ENCODE measurements around the gene APEX1.
"Not testable (repeated sequence)": the region's sequence is repeated elsewhere in the genome, so short reads cannot be mapped to it uniquely, and the experiment has no call there.

The APEX1 gene

DNA sequence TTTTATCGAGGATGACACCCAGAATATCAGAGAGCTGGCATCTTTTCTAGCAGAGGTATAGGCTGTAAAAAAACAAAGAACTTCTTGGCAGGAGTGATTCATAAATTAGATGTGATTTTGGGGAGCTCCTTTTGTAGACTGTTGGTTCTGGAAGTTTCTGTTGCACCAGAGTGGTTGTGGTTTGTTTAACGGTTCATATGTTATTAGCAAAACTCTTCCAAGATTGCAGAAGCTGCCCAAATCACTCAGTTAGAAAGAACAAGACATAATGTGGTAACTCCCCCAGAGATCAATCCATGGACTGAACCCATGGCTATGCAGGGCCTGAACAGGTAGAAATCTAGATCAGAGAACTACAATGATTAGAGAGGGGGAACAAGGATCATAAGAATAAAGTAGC is 43.6 kb downstream of the APEX1 start:
- Histone ChIP-seq H3K27ac (ENCODE audit: low read depth, low read length) (peak overlapping the region; percentile 74; the same call in 1 of the 2 replicates), H3K9me3 (ENCODE audit: control insufficient read depth, insufficient read depth, low read depth, low read length) (peaks cover 7% of the 10 kb centered on the region; the same call in 1 of the 2 replicates), H3K27me3 (ENCODE audit: control insufficient read depth, insufficient read depth, low read length) (no peaks in the 10 kb centered on the region), H3K9ac (ENCODE audit: low read length) (peak overlapping the region; percentile 49), H3K36me3 (ENCODE audit: control insufficient read depth, insufficient read depth, low read length) (no peaks in the 10 kb centered on the region), H3K4me3 (ENCODE audit: low read depth, low read length) (no peak overlapping the region), H3K4me1 (ENCODE audit: control insufficient read depth, insufficient read depth, low read length) (peaks cover 45% of the 10 kb centered on the region)

DNA sequence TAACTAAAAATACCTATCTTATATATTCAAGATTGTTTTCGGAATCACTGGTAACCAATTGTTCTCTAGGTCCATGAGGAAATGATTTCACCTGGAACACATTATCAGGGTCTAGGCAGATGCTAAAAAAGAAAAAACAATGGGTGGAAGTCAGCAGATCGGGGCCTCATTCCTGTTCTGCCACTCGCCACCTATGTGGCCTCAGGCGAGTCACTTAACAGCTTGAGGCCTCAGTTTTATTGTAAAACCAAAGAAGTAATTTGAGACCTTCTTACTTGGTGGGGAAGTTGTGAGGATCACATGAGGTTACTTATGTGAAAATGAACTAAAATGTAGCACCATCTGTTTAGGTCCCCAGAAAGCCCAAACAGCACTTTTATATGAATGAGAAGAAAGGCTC is 44.1 kb downstream of the APEX1 start:
- H3K9me3 ChIP-seq (ENCODE audit: control insufficient read depth, insufficient read depth, low read depth, low read length) = peaks cover 8% of the 10 kb centered on the region; the same call in 1 of the 2 replicates
- peaks cover 42% of the 10 kb centered on the region for H3K4me1 ChIP-seq (ENCODE audit: control insufficient read depth, insufficient read depth, low read length)
- H3K9ac ChIP-seq (ENCODE audit: low read length) = peak overlapping the region; percentile 49
- H3K27me3 ChIP-seq (ENCODE audit: control insufficient read depth, insufficient read depth, low read length) = no peaks in the 10 kb centered on the region
- peak overlapping the region; percentile 74; the same call in 1 of the 2 replicates for H3K27ac ChIP-seq (ENCODE audit: low read depth, low read length)
- no peak overlapping the region for H3K4me3 ChIP-seq (ENCODE audit: low read depth, low read length)
- H3K36me3 ChIP-seq (ENCODE audit: control insufficient read depth, insufficient read depth, low read length) = no peaks in the 10 kb centered on the region

DNA sequence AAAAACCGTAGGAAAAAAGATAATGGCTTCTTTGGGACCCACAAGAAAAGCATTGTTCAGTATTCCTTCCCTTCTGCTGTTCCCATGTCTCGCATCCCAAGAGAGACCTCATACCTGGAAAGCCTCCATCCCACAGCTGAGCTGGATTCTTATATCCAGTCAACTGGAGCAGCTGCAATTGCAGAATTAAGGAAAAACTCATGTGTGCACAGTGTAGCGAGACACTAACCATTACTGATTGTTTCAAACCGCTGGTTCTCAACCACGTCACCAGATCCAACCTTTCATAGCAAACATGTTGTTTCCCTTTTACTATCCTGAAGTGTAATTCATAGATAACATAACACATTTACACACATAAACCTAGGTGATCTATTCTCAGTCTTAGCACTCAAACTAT is 44.9 kb downstream of the APEX1 start:
- H3K27me3 ChIP-seq (ENCODE audit: control insufficient read depth, insufficient read depth, low read length) = no peaks in the 10 kb centered on the region
- peaks cover 11% of the 10 kb centered on the region for H3K9me3 ChIP-seq (ENCODE audit: control insufficient read depth, insufficient read depth, low read depth, low read length)
- H3K4me3 ChIP-seq (ENCODE audit: low read depth, low read length) = no peak overlapping the region; the same call in 1 of the 2 replicates
- H3K27ac ChIP-seq (ENCODE audit: low read depth, low read length) = peak overlapping the region; percentile 35; the same call in 1 of the 2 replicates
- H3K9ac ChIP-seq (ENCODE audit: low read length) = no peak overlapping the region
- no peaks in the 10 kb centered on the region for H3K36me3 ChIP-seq (ENCODE audit: control insufficient read depth, insufficient read depth, low read length)
- H3K4me1 ChIP-seq (ENCODE audit: control insufficient read depth, insufficient read depth, low read length) = peaks cover 39% of the 10 kb centered on the region

DNA sequence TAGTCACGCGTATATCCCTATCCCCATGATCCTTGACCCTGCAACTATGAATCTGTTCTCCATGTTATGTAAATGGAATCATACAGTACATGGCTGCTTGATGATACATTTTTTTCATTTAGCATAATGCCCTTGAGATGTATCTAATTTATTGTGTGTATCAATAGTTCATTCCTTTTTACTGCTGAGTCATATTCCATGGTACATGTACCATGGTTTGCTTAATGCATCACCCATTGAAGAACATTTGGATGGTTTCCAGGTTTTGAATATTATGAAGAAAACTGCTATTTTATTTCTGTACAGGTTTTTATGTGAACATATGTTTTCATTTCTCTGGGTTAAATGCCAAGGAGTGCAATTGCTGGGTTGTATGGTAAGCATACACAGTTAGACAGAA is 46.3 kb downstream of the APEX1 start:
- no peaks in the 10 kb centered on the region for H3K27me3 ChIP-seq (ENCODE audit: control insufficient read depth, insufficient read depth, low read length)
- no peaks in the 10 kb centered on the region for H3K36me3 ChIP-seq (ENCODE audit: control insufficient read depth, insufficient read depth, low read length)
- no peak overlapping the region for H3K4me3 ChIP-seq (ENCODE audit: low read depth, low read length)
- peaks cover 26% of the 10 kb centered on the region for H3K4me1 ChIP-seq (ENCODE audit: control insufficient read depth, insufficient read depth, low read length)
- no peak overlapping the region for H3K9ac ChIP-seq (ENCODE audit: low read length)
- H3K27ac ChIP-seq (ENCODE audit: low read depth, low read length) = no peak overlapping the region
- H3K9me3 ChIP-seq (ENCODE audit: control insufficient read depth, insufficient read depth, low read depth, low read length) = peaks cover 12% of the 10 kb centered on the region

DNA sequence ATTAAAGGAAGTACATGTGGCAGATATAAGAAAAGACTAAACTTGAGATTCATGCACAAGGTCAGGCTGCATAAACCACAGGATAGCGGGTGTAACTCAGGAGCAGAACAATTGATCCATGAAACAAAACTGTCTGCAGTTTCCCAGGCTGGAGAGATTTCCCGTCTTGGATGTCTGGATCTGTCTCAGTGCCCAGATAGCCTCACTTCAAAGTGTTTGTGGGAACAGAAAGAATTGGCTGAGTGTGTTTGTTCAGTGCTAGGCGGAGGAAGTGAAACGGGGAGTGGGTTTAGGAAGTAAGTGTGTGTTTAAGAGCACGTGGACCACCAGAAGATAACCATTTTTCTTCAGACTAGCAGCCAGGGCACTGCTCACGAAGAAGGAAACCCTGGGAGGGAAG is 48.9 kb downstream of the APEX1 start:
- H3K4me3 ChIP-seq (ENCODE audit: low read depth, low read length) = no peak overlapping the region
- no peak overlapping the region for H3K9ac ChIP-seq (ENCODE audit: low read length)
- H3K4me1 ChIP-seq (ENCODE audit: control insufficient read depth, insufficient read depth, low read length) = peaks cover 14% of the 10 kb centered on the region
- peaks cover 14% of the 10 kb centered on the region for H3K9me3 ChIP-seq (ENCODE audit: control insufficient read depth, insufficient read depth, low read depth, low read length)
- H3K27me3 ChIP-seq (ENCODE audit: control insufficient read depth, insufficient read depth, low read length) = no peaks in the 10 kb centered on the region
- no peak overlapping the region for H3K27ac ChIP-seq (ENCODE audit: low read depth, low read length)
- no peaks in the 10 kb centered on the region for H3K36me3 ChIP-seq (ENCODE audit: control insufficient read depth, insufficient read depth, low read length)

DNA sequence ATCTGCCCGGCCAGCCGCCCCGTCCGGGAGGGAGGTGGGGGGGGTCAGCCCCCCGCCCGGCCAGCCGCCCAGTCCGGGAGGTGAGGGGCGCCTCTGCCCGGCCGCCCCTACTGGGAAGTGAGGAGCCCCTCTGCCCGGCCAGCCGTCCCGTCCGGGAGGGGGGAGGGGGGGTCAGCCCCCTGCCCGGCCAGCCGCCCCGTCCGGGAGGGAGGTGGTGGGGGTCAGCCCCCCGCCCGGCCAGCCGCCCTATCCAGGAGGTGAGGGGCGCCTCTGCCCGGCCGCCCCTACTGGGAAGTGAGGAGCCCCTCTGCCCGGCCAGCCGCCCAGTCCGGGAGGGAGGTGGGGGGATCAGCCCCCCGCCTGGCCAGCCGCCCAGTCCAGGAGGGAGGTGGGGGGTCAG is 51.2 kb downstream of the APEX1 start:
- H3K36me3 ChIP-seq (ENCODE audit: control insufficient read depth, insufficient read depth, low read length); H3K4me1 ChIP-seq (ENCODE audit: control insufficient read depth, insufficient read depth, low read length); H3K9ac ChIP-seq (ENCODE audit: low read length); H3K27me3 ChIP-seq (ENCODE audit: control insufficient read depth, insufficient read depth, low read length); H3K4me3 ChIP-seq (ENCODE audit: low read depth, low read length); H3K27ac ChIP-seq (ENCODE audit: low read depth, low read length): not testable (repeated sequence)
- peaks cover 11% of the 10 kb centered on the region for H3K9me3 ChIP-seq (ENCODE audit: control insufficient read depth, insufficient read depth, low read depth, low read length)

DNA sequence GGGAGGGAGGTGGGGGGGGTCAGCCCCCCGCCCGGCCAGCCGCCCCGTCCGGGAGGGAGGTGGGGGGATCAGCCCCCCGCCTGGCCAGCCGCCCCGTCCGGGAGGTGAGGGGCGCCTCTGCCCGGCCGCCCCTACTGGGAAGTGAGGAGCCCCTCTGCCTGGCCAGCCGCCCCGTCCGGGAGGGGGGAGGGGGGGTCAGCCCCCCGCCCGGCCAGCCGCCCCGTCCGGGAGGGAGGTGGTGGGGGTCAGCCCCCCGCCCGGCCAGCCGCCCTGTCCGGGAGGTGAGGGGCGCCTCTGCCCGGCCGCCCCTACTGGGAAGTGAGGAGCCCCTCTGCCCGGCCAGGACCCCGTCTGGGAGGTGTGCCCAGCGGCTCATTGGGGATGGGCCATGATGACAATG is 51.7 kb downstream of the APEX1 start:
- H3K4me3 ChIP-seq (ENCODE audit: low read depth, low read length); H3K27me3 ChIP-seq (ENCODE audit: control insufficient read depth, insufficient read depth, low read length); H3K9ac ChIP-seq (ENCODE audit: low read length); H3K9me3 ChIP-seq (ENCODE audit: control insufficient read depth, insufficient read depth, low read depth, low read length); H3K4me1 ChIP-seq (ENCODE audit: control insufficient read depth, insufficient read depth, low read length); H3K36me3 ChIP-seq (ENCODE audit: control insufficient read depth, insufficient read depth, low read length); H3K27ac ChIP-seq (ENCODE audit: low read depth, low read length): not testable (repeated sequence)

All from HUES6 (cell line).